Activated B cell treated with CpG ODN at 0.5 μM for 24 hours (primary cell): Measurements from ENCODE around the gene RAB9A. TPM values are rescaled to one million over a fixed set of nuclear protein-coding genes. Genes with fewer than 3 reads are reported as not detected.
"Not testable (repeated sequence)": the region's sequence is repeated elsewhere in the genome, so short reads cannot be mapped to it uniquely, and the experiment has no call there.

Source experiments
- ATAC-seq: fragments of 200-7000 bp; cut with Tn5 transposase; one replicate; pipeline ENCODE4 v1.10.0; 2021; ENCODE audit warnings: low read depth, mild to moderate bottlenecking, moderate library complexity
- CTCF ChIA-PET: fragments of 350-600 bp; sonication (Branson Sonifier 250); formaldehyde crosslinking; loops from one replicate; lab custom pipeline; 2021; ENCODE audit warnings: antibody characterized with exemption; lab: Charles Lee
- POLR2A ChIA-PET: fragments of 350-600 bp; sonication (Branson Sonifier 250); formaldehyde crosslinking; loops from one replicate; lab custom pipeline; 2021; ENCODE audit warnings: antibody characterized with exemption; lab: Charles Lee
- DNase-seq: peaks from one replicate; pipeline ENCODE4 v3.0.0; 2022
- H3K27ac Mint-ChIP-seq: one replicate; pipeline ENCODE4 v1.8.0; 2020; ENCODE audit warnings: mixed read lengths
- H3K27me3 Mint-ChIP-seq: one replicate; pipeline ENCODE4 v1.8.0; 2021; ENCODE audit warnings: mixed read lengths
- H3K36me3 Mint-ChIP-seq: one replicate; pipeline ENCODE4 v1.8.0; 2021; ENCODE audit warnings: low read depth, mixed read lengths
- H3K4me1 Mint-ChIP-seq: one replicate; pipeline ENCODE4 v1.8.0; 2021; ENCODE audit warnings: mixed read lengths
- H3K4me3 Mint-ChIP-seq: one replicate; pipeline ENCODE4 v1.8.0; 2020; ENCODE audit warnings: mild to moderate bottlenecking, mixed read lengths
- H3K9me3 Mint-ChIP-seq: one replicate; pipeline ENCODE4 v1.8.0; 2020; ENCODE audit warnings: mixed read lengths
- CTCF ChIP-seq: fragments of 200-600 bp; IDR thresholded peaks from one replicate; pipeline ENCODE4 v1.8.0; 2022; ENCODE audit warnings: antibody characterized with exemption, mild to moderate bottlenecking
- intact Hi-C: fragments of 100-400 bp; cut with micrococcal nuclease; formaldehyde crosslinking; loops from one replicate; pipeline ENCODE4 v1.15.1; 2024
- total RNA-seq: library from RNA; stranded (reverse); gene quantifications from 2 replicates; pipeline ENCODE4 v1.2.3, GENCODE V29; 2022

The RAB9A gene
- 26.1 and 27.7 TPM in 2 replicates for total RNA-seq

GRCh38 chrX:13688958-13689740, at the start of gene RAB9A:
Gene RAB9A, plus strand, starts transcription at chrX:13689128. Its CDS starts 19,619 bp downstream, at chrX:13708747.
- DNase-seq (peak; percentile 77), ATAC-seq (peak; percentile 86)
- Mint-ChIP-seq H3K36me3 (peaks cover 7% of the 10 kb centered on the region), H3K4me1 (peaks cover 61% of the 10 kb centered on the region), H3K9me3 (no peaks in the 10 kb centered on the region), H3K27me3 (no peaks in the 10 kb centered on the region), H3K27ac (peak within 1 kb of the TSS; percentile 89), H3K4me3 (peak within 1 kb of the TSS; percentile 91)
- no peak for TF ChIP-seq CTCF
- POLR2A ChIA-PET: interaction anchor here (0.6 to 6.2 kb wide), 15 partner anchors 7 to 985 kb away, joined by 3 to 55 read pairs (median 4); partner anchors contain the start of genes OFD1, TCEANC, TMSB4X and TRAPPC2
- intact Hi-C loops: loop anchor here (1.0 kb wide), 3 partner anchors 8 to 45 kb away; partner anchors contain the start of genes OFD1 and TRAPPC2
- CTCF ChIA-PET: interaction anchor here (0.7 to 1.2 kb wide), 3 partner anchors 19 to 69 kb away, joined by 3 to 4 read pairs (median 3); no protein-coding TSS in a partner anchor

DNA sequence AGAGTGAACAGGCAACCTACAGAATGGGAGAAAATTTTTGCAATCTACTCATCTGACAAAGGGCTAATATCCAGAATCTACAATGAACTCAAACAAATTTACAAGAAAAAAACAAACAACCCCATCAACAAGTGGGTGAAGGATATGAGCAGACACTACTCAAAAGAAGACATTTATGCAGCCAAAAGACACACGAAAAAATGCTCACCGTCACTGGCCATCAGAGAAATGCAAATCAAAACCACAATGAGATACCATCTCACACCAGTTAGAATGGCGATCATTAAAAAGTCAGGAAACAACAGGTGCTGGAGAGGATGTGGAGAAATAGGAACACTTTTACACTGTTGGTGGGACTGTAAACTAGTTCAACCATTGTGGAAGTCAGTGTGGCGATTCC, 47.2 kb upstream of the RAB9A start:
- H3K9me3 Mint-ChIP-seq, POLR2A ChIA-PET, DNase-seq, H3K27me3 Mint-ChIP-seq, CTCF ChIA-PET, H3K27ac Mint-ChIP-seq, H3K4me1 Mint-ChIP-seq, H3K4me3 Mint-ChIP-seq, H3K36me3 Mint-ChIP-seq, ATAC-seq: not testable (repeated sequence)
- intact Hi-C loops: loop anchor here (10.0 kb wide), 1 partner anchor 827 kb away; no protein-coding TSS in a partner anchor

GRCh38 chrX:13645464-13646153, 43.3 kb upstream of the RAB9A start:
- intact Hi-C loops: loop anchor here (1.0 to 10.0 kb wide), 4 partner anchors 139 to 831 kb away; no protein-coding TSS in a partner anchor
- Mint-ChIP-seq H3K27ac (no peak overlapping the region), H3K9me3 (no peaks in the 10 kb centered on the region), H3K36me3 (no peaks in the 10 kb centered on the region), H3K4me1 (peaks cover 3% of the 10 kb centered on the region), H3K27me3 (no peaks in the 10 kb centered on the region), H3K4me3 (no peak overlapping the region)
- ChIA-PET CTCF (interaction anchor here (1.0 to 2.1 kb wide), 4 partner anchors 139 to 831 kb away, joined by 5 to 8 read pairs (median 6); no protein-coding TSS in a partner anchor), POLR2A (no interaction called here)
- no peak for DNase-seq
- TF ChIP-seq CTCF: no peak
- no peak for ATAC-seq

- ChIA-PET CTCF (interaction anchor here (1.0 to 2.1 kb wide), 4 partner anchors 139 to 832 kb away, joined by 5 to 8 read pairs (median 6); no protein-coding TSS in a partner anchor), POLR2A (no interaction called here)
- TF ChIP-seq CTCF: no peak
- Mint-ChIP-seq H3K27me3 (no peaks in the 10 kb centered on the region), H3K36me3 (no peaks in the 10 kb centered on the region), H3K27ac (no peak overlapping the region), H3K4me3 (no peak overlapping the region), H3K9me3 (no peaks in the 10 kb centered on the region), H3K4me1 (peaks cover 3% of the 10 kb centered on the region)
- intact Hi-C loops: loop anchor here (1.0 to 10.0 kb wide), 4 partner anchors 140 to 831 kb away; no protein-coding TSS in a partner anchor
- DNase-seq (no peak), ATAC-seq (no peak)
These were observed 42.8 kb upstream of the RAB9A start for GRCh38 chrX:13646154-13646549.

- peaks cover 7% of the 10 kb centered on the region for H3K4me1 Mint-ChIP-seq
- peak overlapping the region; percentile 30 for H3K27ac Mint-ChIP-seq
- intact Hi-C loops: loop anchor here (5.0 to 10.0 kb wide), 3 partner anchors 155 to 833 kb away; no protein-coding TSS in a partner anchor
- no peaks in the 10 kb centered on the region for H3K27me3 Mint-ChIP-seq
- ATAC-seq: no peak
- ChIA-PET CTCF (no interaction called here), POLR2A (no interaction called here)
- no peak for DNase-seq
- TF ChIP-seq CTCF: no peak
- H3K9me3 Mint-ChIP-seq: no peaks in the 10 kb centered on the region
- no peak overlapping the region for H3K4me3 Mint-ChIP-seq
- H3K36me3 Mint-ChIP-seq: no peaks in the 10 kb centered on the region
These were observed 41.2 kb upstream of the RAB9A start for GRCh38 chrX:13647709-13648212.

DNA sequence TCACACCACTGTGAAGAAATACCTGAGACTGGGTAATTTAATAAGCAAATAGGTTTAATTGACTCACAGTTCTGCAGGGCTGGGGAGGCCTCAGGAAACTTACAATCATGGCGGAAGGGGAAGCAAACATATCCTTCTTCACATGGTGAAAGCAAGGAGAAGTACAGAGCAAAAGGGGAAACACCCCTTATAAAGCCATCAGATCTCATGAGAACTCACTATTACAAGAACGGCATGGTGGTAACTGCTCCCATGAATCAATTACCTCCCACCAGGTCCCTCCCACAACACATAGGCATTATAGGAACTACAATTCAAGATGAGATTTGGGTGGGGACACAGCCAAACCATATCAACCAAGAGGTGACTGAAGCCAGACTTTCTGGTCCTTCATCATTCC, 40.6 kb upstream of the RAB9A start:
- CTCF ChIA-PET: interaction anchor here (0.6 kb wide), 1 partner anchor 750 kb away, joined by 3 read pairs; no protein-coding TSS in a partner anchor
- H3K27ac Mint-ChIP-seq, H3K9me3 Mint-ChIP-seq, POLR2A ChIA-PET, H3K4me1 Mint-ChIP-seq, H3K27me3 Mint-ChIP-seq, H3K36me3 Mint-ChIP-seq, ATAC-seq, H3K4me3 Mint-ChIP-seq, DNase-seq: not testable (repeated sequence)
- intact Hi-C loops: loop anchor here (5.0 to 10.0 kb wide), 3 partner anchors 156 to 834 kb away; no protein-coding TSS in a partner anchor
